ENCODE measurements around the gene PARL. TPM values are rescaled to one million over a fixed set of nuclear protein-coding genes. Genes with fewer than 3 reads are reported as not detected.

The PARL gene
- total and polyA plus RNA-seq, 2 of the 8 experiments (the other 6 are each of a cell fraction or from before 2014, with no cell fraction given) = 62.7 to 85.0 TPM

- TF ChIP-seq RNF2 (IDR thresholded peaks at IDR 0.05; ENCODE audit: borderline replicate concordance, low read depth, low read length, missing control alignments, poor library complexity, severe bottlenecking) (no peak), BRCA1 (IDR thresholded peaks at IDR 0.05; ENCODE audit: low read depth, low read length) (no peak), SAP30 (IDR thresholded peaks at IDR 0.05; ENCODE audit: insufficient read depth, insufficient replicate concordance, low read length) (no peak), POU5F1 (IDR thresholded peaks at IDR 0.05; ENCODE audit: low read depth, low read length) (no peak)
These were observed 23.2 kb upstream of the PARL start (continued) for GRCh38 chr3:183907911-183908331.

All from H1 (cell line).